WTC11 (cell line): ENCODE data around the gene OR5H15.

Experiments used
- FOXJ3 ChIP-seq: sonication (generic); formaldehyde crosslinking; IDR thresholded peaks from 2 replicates; pipeline ENCODE4 v1.9.0; 2021; ENCODE audit warnings: missing genetic modification reagents, mild to moderate bottlenecking, borderline replicate concordance
- NFYB ChIP-seq: sonication (generic); formaldehyde crosslinking; conservative IDR thresholded peaks from 2 replicates; pipeline ENCODE4 v1.8.0; 2022; ENCODE audit warnings: low read depth, missing genetic modification reagents
- NR1H2 ChIP-seq: sonication (generic); formaldehyde crosslinking; IDR thresholded peaks from 2 replicates; pipeline ENCODE4 v1.9.0; 2021; ENCODE audit warnings: mild to moderate bottlenecking, moderate library complexity, missing genetic modification reagents
- NR2C2 ChIP-seq: sonication (generic); formaldehyde crosslinking; IDR thresholded peaks from 2 replicates; pipeline ENCODE4 v1.8.0; 2022; ENCODE audit warnings: mild to moderate bottlenecking, missing genetic modification reagents
- SP1 ChIP-seq: sonication (generic); formaldehyde crosslinking; conservative IDR thresholded peaks from 2 replicates; pipeline ENCODE4 v1.8.1; 2022; ENCODE audit warnings: missing genetic modification reagents
- TCF7 ChIP-seq: sonication (generic); formaldehyde crosslinking; IDR thresholded peaks from 2 replicates; pipeline ENCODE4 v1.8.0; 2022; ENCODE audit warnings: mild to moderate bottlenecking, low read depth, missing genetic modification reagents, moderate library complexity
- USF2 ChIP-seq: sonication (generic); formaldehyde crosslinking; IDR thresholded peaks from 2 replicates; pipeline ENCODE4 v1.8.1; 2023; ENCODE audit warnings: mild to moderate bottlenecking, missing genetic modification reagents, moderate library complexity
- ZBTB21 ChIP-seq: sonication (generic); formaldehyde crosslinking; IDR thresholded peaks from 2 replicates; pipeline ENCODE4 v1.8.1; 2023; ENCODE audit warnings: mild to moderate bottlenecking, missing genetic modification reagents, borderline replicate concordance
- TF ChIP-seq, protein P1 (sequence below): fragments of 200-600 bp; IDR thresholded peaks from 2 replicates; pipeline ENCODE4 v1.8.0; 2022; ENCODE audit warnings: antibody characterized with exemption
- TF ChIP-seq, protein P2 (sequence below): sonication (generic); formaldehyde crosslinking; IDR thresholded peaks from 2 replicates; pipeline ENCODE4 v1.8.1; 2022; ENCODE audit warnings: mild to moderate bottlenecking, moderate library complexity, missing genetic modification reagents

GRCh38 chr3:98148751-98149150, 17.7 kb upstream of the OR5H15 start:
- TF ChIP-seq ZBTB21 (CRISPR knock-in tag) = no peak
- TF ChIP-seq, protein P1, sequence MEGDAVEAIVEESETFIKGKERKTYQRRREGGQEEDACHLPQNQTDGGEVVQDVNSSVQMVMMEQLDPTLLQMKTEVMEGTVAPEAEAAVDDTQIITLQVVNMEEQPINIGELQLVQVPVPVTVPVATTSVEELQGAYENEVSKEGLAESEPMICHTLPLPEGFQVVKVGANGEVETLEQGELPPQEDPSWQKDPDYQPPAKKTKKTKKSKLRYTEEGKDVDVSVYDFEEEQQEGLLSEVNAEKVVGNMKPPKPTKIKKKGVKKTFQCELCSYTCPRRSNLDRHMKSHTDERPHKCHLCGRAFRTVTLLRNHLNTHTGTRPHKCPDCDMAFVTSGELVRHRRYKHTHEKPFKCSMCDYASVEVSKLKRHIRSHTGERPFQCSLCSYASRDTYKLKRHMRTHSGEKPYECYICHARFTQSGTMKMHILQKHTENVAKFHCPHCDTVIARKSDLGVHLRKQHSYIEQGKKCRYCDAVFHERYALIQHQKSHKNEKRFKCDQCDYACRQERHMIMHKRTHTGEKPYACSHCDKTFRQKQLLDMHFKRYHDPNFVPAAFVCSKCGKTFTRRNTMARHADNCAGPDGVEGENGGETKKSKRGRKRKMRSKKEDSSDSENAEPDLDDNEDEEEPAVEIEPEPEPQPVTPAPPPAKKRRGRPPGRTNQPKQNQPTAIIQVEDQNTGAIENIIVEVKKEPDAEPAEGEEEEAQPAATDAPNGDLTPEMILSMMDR = no peak
- TF ChIP-seq USF2 (CRISPR knock-in tag) = no peak
- TF ChIP-seq NR2C2 (CRISPR knock-in tag) = no peak
- TF ChIP-seq TCF7 (CRISPR knock-in tag) = no peak
- no peak for TF ChIP-seq NR1H2
- no peak for TF ChIP-seq NFYB (CRISPR knock-in tag)
- TF ChIP-seq FOXJ3 (CRISPR knock-in tag) = no peak
- TF ChIP-seq, protein P2, sequence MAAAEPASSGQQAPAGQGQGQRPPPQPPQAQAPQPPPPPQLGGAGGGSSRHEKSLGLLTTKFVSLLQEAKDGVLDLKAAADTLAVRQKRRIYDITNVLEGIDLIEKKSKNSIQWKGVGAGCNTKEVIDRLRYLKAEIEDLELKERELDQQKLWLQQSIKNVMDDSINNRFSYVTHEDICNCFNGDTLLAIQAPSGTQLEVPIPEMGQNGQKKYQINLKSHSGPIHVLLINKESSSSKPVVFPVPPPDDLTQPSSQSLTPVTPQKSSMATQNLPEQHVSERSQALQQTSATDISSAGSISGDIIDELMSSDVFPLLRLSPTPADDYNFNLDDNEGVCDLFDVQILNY (CRISPR knock-in tag) = no peak
- no peak for TF ChIP-seq SP1
